Thymus (tissue), 11 donors: Measurements from ENCODE around the gene CPM. TPM values are rescaled to one million over a fixed set of nuclear protein-coding genes. Genes with fewer than 3 reads are reported as not detected.
A peak's percentile ranks its signal among the peaks of the same experiment; 100 is the strongest.

ENCODE experiments used
- DNase-seq, 9 donors: peaks; one replicate each; pipeline ENCODE4 v3.0.0-alpha.2; 2013; ENCODE audit warnings: low spot score in 9 of 9, low read depth in 6 of 9, missing footprints in 1 of 9
- H3K27ac ChIP-seq, 2 donors: one replicate each; pipeline ENCODE4 v1.5.1; 2013; ENCODE audit warnings: control low read depth in 1 of 2, low read depth in 1 of 2, low read length in 1 of 2, mild to moderate bottlenecking in 1 of 2, moderate library complexity in 1 of 2
- H3K27me3 ChIP-seq, 2 donors: one replicate each; pipeline ENCODE4 v1.5.1; 2013; ENCODE audit warnings: low read length in 1 of 2; ENCODE audit not compliant: control insufficient read depth in 2 of 2, insufficient read depth in 1 of 2
- H3K36me3 ChIP-seq, 2 donors: one replicate each; pipeline ENCODE4 v1.5.1; 2013; ENCODE audit warnings: low read length in 1 of 2, mild to moderate bottlenecking in 1 of 2, moderate library complexity in 1 of 2; ENCODE audit not compliant: control insufficient read depth in 2 of 2, insufficient read depth in 2 of 2
- H3K4me1 ChIP-seq, 2 donors: one replicate each; pipeline ENCODE4 v1.5.1; 2013; ENCODE audit warnings: low read length in 2 of 2; ENCODE audit not compliant: control insufficient read depth in 2 of 2, insufficient read depth in 2 of 2
- H3K4me3 ChIP-seq, 2 donors: one replicate each; pipeline ENCODE4 v1.5.1; 2013; ENCODE audit warnings: low read length in 2 of 2, control low read depth in 1 of 2, mild to moderate bottlenecking in 1 of 2
- H3K9me3 ChIP-seq, 2 donors: one replicate each; pipeline ENCODE4 v1.5.1; 2013; ENCODE audit warnings: low read length in 1 of 2, mild to moderate bottlenecking in 1 of 2; ENCODE audit not compliant: control insufficient read depth in 2 of 2, insufficient read depth in 1 of 2
- WGBS: extraction: QIAGEN DNeasy Blood & Tissue Kit; methylation state at CpG from one replicate; pipeline ENCODE4 v1.1.7; 2013; 5-methylcytosine and 5-hydroxymethylcytosine counted together
- polyA plus RNA-seq: library from polyadenylated mRNA; stranded (reverse); fragments of 200-250 nt; gene quantifications from one replicate; pipeline ENCODE4 v1.2.3, GENCODE V29; 2013
- total RNA-seq: library from RNA; stranded (reverse); fragments of 120-200 nt; gene quantifications from one replicate; pipeline ENCODE4 v1.2.4, GENCODE V29; 2013
- donor health status: healthy.

CPM gene
- total and polyA plus RNA-seq, 2 donors = 2.7 to 11.4 TPM

- no peak for DNase-seq
- H3K36me3 ChIP-seq = no peaks in the 10 kb centered on the region
- no peaks in the 10 kb centered on the region for H3K4me1 ChIP-seq
- 93% methylated on average over 5 of the region's 5 CpGs for WGBS
- no peak overlapping the region for H3K27ac ChIP-seq
- H3K27me3 ChIP-seq = no peaks in the 10 kb centered on the region
- H3K9me3 ChIP-seq = no peaks in the 10 kb centered on the region
- H3K4me3 ChIP-seq = no peak overlapping the region
Observed at GRCh38 chr12:68944296-68945076, 11.5 kb upstream of the CPM start.

- no peaks in the 10 kb centered on the region for H3K4me1 ChIP-seq
- H3K27me3 ChIP-seq = no peaks in the 10 kb centered on the region
- H3K9me3 ChIP-seq = no peaks in the 10 kb centered on the region
- DNase-seq = no peak
- H3K36me3 ChIP-seq = no peaks in the 10 kb centered on the region
- H3K27ac ChIP-seq = no peak overlapping the region
- 94% methylated on average over 1 of the region's 1 CpG for WGBS
- no peak overlapping the region for H3K4me3 ChIP-seq
Observed at GRCh38 chr12:68943848-68944247, 10.9 kb upstream of the CPM start.

GRCh38 chr12:68940731-68941130 is 7.8 kb upstream of the CPM start:
- H3K36me3 ChIP-seq = no peaks in the 10 kb centered on the region
- H3K27me3 ChIP-seq = no peaks in the 10 kb centered on the region
- no peak overlapping the region for H3K27ac ChIP-seq
- no peak for DNase-seq
- no peaks in the 10 kb centered on the region for H3K4me1 ChIP-seq
- no peaks in the 10 kb centered on the region for H3K9me3 ChIP-seq
- H3K4me3 ChIP-seq = no peak overlapping the region

- Histone ChIP-seq H3K4me3 (no peak overlapping the region), H3K4me1 (no peaks in the 10 kb centered on the region), H3K36me3 (no peaks in the 10 kb centered on the region), H3K27ac (no peak overlapping the region), H3K9me3 (no peaks in the 10 kb centered on the region), H3K27me3 (peaks cover 0 to 5% of the 10 kb centered on the region in 2 donors)
- whole genome bisulfite sequencing = 96% methylated on average over 1 of the region's 1 CpG
- no peak for DNase-seq
Observed at GRCh38 chr12:68939505-68939904, 6.5 kb upstream of the CPM start.

GRCh38 chr12:68934392-68934791 is 1.4 kb upstream of the CPM start:
- peaks cover 0 to 10% of the 10 kb centered on the region in 2 donors for H3K4me1 ChIP-seq
- no peak overlapping the region for H3K27ac ChIP-seq
- no peaks in the 10 kb centered on the region for H3K36me3 ChIP-seq
- peaks cover 2 to 6% of the 10 kb centered on the region in 2 donors for H3K9me3 ChIP-seq
- H3K27me3 ChIP-seq = peaks cover 22 to 32% of the 10 kb centered on the region in 2 donors
- no peak overlapping the region for H3K4me3 ChIP-seq
- no peak for DNase-seq
- 95% methylated on average over 9 of the region's 9 CpGs for WGBS

GRCh38 chr12:68932128-68932960 is 627 bp downstream of the CPM start:
- peaks cover 22 to 32% of the 10 kb centered on the region in 2 donors for H3K27me3 ChIP-seq
- no peaks in the 10 kb centered on the region for H3K36me3 ChIP-seq
- peaks cover 0 to 10% of the 10 kb centered on the region in 2 donors for H3K4me1 ChIP-seq
- peak overlapping the region; percentile 37 to 52 for H3K4me3 ChIP-seq
- DNase-seq = peak in 7 of 9 donors; percentile 7 to 39 (median 11)
- no peak overlapping the region for H3K27ac ChIP-seq
- 4% methylated on average over 18 of the region's 18 CpGs for WGBS
- peaks cover 2 to 6% of the 10 kb centered on the region in 2 donors for H3K9me3 ChIP-seq

- 87% methylated on average over 6 of the region's 6 CpGs for WGBS
- Histone ChIP-seq H3K4me3 (no peak overlapping the region), H3K4me1 (peaks cover 0 to 10% of the 10 kb centered on the region in 2 donors), H3K36me3 (no peaks in the 10 kb centered on the region), H3K27me3 (peaks cover 22 to 32% of the 10 kb centered on the region in 2 donors), H3K27ac (no peak overlapping the region), H3K9me3 (peaks cover 2 to 6% of the 10 kb centered on the region in 2 donors)
- no peak for DNase-seq
Observed at GRCh38 chr12:68930178-68930577, 2.8 kb downstream of the CPM start.

GRCh38 chr12:68924546-68924945 is 8.4 kb downstream of the CPM start:
- H3K4me1 ChIP-seq = no peaks in the 10 kb centered on the region
- no peak overlapping the region for H3K4me3 ChIP-seq
- H3K27me3 ChIP-seq = no peaks in the 10 kb centered on the region
- H3K9me3 ChIP-seq = no peaks in the 10 kb centered on the region
- H3K27ac ChIP-seq = no peak overlapping the region
- DNase-seq = no peak
- 98% methylated on average over 4 of the region's 4 CpGs for WGBS
- H3K36me3 ChIP-seq = no peaks in the 10 kb centered on the region

GRCh38 chr12:68919581-68920239 is 13.3 kb downstream of the CPM start:
- H3K4me1 ChIP-seq = no peaks in the 10 kb centered on the region
- DNase-seq = no peak
- WGBS = 83% methylated on average over 9 of the region's 9 CpGs
- H3K36me3 ChIP-seq = no peaks in the 10 kb centered on the region
- no peak overlapping the region for H3K27ac ChIP-seq
- no peak overlapping the region for H3K4me3 ChIP-seq
- no peaks in the 10 kb centered on the region for H3K27me3 ChIP-seq
- H3K9me3 ChIP-seq = no peaks in the 10 kb centered on the region
